Activated CD8-positive, alpha-beta memory T cell treated with anti-CD3 and anti-CD28 coated beads for 36 hours (primary cell): ENCODE data around the gene FRMD4A. TPM values are rescaled to one million over a fixed set of nuclear protein-coding genes. Genes with fewer than 3 reads are reported as not detected.
"Not testable (repeated sequence)": the region's sequence is repeated elsewhere in the genome, so short reads cannot be mapped to it uniquely, and the experiment has no call there.

Experiments used
- CTCF ChIA-PET: fragments of 350-600 bp; sonication (Branson Sonifier 250); formaldehyde crosslinking; loops from one replicate; lab custom pipeline; 2021; ENCODE audit warnings: antibody characterized with exemption; lab: Charles Lee
- POLR2A ChIA-PET: fragments of 350-600 bp; sonication (Branson Sonifier 250); formaldehyde crosslinking; loops from one replicate; lab custom pipeline; 2021; ENCODE audit warnings: antibody characterized with exemption; lab: Charles Lee
- total RNA-seq, 2 experiments: library from RNA; stranded (reverse); gene quantifications; one replicate each; pipeline ENCODE4 v1.2.3, GENCODE V29; 2021

FRMD4A gene
- total RNA-seq, 2 experiments from 2014 or later: 4.7 to 5.2 TPM

DNA sequence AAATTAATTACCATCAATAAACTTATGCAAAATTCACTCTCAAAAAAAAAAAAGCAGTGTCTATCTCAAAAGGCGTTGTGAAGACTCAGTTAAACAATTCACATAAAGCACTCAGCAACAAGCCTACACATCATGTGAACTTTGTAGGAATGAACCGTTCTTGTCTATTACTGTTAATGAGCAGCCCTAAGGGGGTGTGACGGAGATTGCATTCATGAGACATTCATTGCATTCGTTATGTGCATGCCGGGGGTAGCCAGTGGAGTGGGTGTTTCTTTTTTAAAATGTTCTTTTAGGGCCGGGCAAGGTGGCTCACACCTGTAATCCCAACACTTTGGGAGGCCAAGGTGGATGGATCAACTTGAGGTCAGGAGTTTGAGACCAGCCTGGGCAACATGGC is 551.0 kb downstream of the FRMD4A start:
- CTCF ChIA-PET: no interaction called here
- POLR2A ChIA-PET: no interaction called here

DNA sequence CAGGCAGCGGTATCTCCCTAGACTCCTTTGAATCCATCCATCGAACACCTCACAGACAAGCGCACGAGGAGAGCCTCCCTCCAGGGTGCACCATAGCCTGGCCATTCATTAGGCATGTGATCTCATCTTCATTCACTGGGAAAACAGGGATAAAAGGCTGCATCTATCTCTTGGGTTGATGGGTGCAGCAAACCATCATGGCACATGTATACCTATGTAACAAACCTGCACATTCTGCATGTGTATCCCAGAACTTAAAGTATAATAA is 552.1 kb downstream of the FRMD4A start:
- POLR2A ChIA-PET, CTCF ChIA-PET: not testable (repeated sequence)

DNA sequence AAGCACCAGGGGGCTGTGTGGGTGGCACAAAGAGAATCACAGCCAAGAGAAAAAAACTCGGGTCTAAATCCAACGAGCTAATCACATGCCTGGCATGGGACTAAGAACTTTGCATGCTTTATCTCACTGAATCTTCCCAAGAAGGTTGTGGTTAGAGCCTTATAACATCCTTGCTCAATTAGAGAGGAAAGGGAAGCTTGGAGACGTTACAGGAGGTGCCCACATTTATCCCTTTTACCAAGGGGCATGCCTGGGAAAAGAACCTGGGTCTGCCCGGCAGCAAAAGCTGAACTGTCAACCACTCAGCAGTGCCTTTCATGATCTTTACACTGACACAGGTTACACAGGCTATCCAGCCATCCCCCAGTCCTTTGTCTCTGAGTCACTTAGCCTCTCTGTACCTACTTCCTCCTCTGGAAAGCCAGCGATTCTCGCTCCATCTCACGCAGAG is 553.8 kb downstream of the FRMD4A start:
- POLR2A ChIA-PET: no interaction called here
- CTCF ChIA-PET: interaction anchor here (0.7 to 1.9 kb wide), 5 partner anchors 14 to 206 kb away, joined by 3 to 6 read pairs (median 3); no protein-coding TSS in a partner anchor

DNA sequence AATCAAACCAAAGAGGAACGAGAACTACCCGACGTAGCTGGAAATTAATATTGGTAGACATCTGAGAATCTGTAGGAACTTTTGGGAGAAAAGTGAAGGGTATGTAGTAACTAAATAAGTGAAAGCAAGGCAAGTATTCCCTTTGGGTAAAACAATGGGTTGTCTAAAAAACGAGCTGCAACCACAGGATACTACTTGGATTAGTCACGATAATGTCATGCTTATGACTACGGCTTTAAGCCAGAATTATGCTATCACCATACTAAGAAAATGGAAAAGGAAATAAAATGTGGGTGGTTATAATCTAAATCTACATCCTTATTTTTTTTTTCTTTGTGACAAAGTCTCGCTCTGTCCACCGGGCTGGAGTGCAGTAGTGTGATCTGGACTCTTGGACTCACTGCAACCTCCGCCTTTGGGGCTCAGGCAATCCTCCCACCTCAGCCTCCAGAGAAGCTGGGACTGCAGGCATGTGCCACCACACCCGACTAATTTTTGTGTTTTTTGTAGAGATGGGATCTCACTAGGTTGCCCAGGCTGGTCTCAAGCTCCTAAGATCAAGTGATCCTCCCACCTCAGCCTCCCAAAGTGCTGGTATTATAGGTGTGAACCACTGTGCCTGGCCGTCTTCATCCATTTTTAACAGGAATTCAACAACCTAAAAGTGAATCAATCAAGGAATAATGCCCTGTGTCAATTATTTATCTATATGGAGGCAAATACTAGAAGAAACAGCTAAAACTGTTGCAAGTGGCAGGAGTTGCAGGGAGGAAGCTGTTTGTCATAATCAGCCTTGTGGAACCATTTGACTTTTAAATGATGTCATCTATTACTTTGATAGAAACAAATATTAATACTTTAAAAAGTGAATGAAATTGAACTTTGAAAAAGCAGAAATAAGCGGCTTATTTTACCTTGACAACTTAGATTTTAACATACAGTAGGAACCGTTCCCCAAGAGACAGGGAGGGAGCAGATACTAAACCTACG is 554.6 kb downstream of the FRMD4A start:
- ChIA-PET POLR2A (no interaction called here), CTCF (interaction anchor here (0.7 to 1.9 kb wide), 2 partner anchors 15 to 116 kb away, joined by 3 to 6 read pairs; no protein-coding TSS in a partner anchor)

DNA sequence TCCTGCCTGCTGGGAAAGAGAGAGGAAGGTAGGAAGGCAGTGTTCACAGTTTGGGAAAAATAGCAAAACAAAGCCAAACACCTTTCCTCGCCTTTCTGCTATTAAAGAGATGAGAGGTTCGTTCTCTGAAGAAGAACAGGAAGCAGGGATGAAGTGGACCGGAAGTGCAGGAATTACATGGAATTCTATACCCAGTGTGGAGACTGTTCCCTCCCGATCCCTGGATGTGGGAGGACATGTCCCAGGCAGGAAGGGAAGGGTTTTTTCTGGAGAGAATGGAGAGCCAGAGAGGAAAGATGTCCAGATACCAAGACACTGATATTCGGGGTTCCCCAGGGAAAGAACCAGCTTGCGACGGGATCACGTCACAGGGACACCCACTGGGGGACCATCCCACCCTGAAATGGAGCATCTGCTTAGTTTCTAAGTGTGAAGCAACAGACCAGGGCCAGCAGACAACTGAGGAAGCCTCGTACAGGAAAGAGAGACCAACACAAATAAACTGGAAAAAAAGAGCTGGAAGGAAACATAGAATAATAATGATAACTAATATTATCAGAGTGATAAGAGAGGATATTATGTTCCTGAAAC is 556.3 kb downstream of the FRMD4A start:
- CTCF ChIA-PET: interaction anchor here (0.7 kb wide), 1 partner anchor 61 kb away, joined by 3 read pairs; no protein-coding TSS in a partner anchor
- POLR2A ChIA-PET: no interaction called here

DNA sequence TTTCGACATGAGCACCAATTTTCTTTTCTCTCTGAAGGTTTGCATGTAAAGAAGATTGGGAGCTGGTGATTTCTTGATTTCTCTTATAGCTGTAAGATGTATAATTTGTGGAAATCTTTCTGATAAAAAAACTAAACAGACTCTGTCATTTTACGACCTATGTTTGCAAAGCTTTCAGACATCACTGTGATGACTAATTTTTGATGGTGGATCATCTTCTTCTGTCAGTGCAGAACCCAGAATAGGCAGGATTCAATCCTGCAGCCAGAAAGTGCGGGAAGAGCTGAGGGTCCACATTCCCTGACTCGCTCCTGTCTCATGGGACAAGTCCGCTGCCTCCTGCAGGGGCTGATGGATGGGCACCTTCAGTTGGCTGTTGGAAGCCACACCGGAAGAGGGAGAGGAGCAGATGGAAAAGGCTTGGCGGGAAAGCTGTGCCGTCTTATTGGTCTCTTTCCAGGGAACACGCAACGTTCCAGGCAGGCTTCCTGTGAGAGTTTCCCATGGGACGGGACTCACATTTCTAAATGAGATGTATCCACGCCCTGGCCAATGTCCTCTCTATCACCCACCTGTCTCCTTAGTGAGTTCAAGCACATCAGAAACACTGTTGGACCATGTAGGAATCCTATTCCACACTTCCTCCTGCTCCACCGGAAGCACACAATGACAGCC is 557.1 kb downstream of the FRMD4A start:
- ChIA-PET POLR2A (no interaction called here), CTCF (no interaction called here)

DNA sequence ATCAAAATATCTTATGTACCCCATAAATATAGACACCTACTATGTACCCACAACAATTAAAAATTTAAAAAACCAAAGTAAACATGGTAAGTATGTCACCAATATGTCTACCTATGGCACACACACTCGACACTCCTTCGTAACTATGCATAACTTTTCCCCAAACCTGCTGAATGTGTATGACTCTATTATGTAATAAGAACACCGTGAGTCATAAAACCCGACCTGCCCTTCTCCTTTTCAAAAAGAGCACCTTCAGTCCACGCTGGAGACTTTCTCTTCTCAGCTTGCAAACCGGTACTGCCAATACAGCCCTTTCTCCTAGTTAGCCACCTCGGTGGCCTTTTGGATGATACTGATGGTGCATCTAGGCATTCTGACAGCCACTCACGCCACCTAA is 557.7 kb downstream of the FRMD4A start:
- ChIA-PET POLR2A (no interaction called here), CTCF (no interaction called here)

DNA sequence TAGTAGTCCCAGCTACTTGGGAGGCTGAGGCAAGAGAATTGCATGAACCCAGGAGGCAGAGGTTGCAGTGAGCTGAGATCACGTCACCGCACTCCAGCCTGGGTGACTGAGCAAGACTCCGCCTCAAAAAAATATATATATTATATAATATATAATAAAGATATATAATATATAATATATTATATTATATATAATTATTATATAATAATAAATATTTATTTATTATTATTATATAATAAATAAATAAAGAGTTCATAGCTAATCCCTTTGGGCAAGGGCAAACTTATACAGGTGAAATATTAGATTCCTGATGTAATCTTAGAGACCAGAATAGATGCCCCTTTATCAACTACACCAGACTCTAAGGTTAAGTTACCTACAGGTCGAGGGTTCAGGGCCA is 558.7 kb downstream of the FRMD4A start:
- ChIA-PET POLR2A (no interaction called here), CTCF (no interaction called here)

DNA sequence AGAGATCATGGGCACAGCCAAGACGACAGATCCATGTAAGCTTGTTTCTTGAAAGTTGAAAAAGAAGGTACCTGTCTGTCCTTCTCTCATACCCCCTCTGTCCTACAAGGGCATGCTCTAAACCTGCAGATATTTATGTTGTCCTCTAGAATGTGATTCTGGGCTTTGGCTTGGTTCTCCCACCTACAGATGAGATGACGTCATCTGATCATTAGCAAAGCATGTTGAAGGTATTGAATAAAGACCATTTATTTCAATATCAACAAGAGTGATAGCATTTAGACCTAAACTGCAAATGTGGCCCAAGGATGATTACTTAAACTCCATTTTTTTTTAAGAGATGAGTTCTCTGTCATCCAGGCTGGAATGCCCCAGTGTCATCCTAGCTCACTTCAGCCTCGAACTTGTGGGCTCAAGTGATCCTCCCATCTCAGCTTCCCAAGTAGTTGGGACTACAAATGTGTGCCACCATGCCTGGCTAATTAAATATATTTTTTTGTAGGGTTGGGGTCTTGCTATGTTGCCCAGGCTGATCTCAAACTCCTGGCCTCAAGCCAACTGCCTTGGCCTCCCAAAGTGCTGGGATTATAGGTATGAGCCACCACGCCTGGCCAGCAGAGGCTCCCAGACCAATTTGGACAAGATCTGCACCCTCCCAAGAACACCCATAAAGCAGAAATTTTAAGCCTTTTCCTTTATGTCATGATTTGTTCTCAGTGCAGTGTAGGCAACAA is 559.8 kb downstream of the FRMD4A start:
- POLR2A ChIA-PET: no interaction called here
- CTCF ChIA-PET: interaction anchor here (0.6 kb wide), 1 partner anchor 40 kb away, joined by 3 read pairs; no protein-coding TSS in a partner anchor

DNA sequence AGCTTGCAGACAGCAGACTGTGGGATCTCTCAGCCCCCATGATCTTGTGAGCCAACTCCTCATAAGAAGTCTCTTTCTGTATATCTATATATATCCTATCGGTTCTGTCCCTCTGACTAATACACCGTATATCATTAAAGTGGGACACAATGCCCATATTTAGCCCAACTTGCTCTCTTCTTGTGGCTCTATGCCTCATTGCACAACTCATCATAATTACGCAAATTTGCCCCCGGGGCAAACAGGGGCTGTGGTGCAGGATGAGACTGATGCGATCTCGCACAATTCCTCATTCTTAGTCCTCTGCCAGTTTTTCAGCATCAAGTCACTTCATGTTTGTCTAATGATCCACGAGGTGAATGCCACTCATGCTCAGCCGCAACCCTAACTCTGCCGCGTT is 560.8 kb downstream of the FRMD4A start:
- CTCF ChIA-PET: no interaction called here
- POLR2A ChIA-PET: no interaction called here

DNA sequence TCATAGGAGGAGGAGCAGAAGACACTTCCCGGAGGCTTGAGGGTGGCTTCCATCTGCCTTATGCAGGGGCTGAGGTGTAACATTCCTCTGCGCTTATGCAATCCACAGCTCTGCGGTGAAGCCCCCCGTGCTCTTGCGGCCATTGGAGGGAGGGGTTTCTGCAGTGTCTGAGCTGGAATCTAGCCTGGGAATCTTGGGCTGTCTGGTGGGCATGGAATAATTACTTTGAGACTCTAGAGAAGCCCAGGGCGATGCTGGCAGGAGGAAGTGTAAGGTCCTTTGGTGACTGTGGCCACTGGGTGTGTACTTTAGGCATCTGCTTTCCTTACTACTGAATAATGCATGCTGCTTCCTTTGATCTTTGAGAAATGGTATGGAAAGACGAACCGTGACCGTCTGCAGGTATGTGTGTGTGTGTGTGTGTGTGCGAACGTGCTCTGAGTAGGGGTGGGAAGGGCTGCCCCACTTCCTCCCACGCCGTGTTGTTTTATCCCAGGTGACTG is 563.0 kb downstream of the FRMD4A start:
- ChIA-PET POLR2A (no interaction called here), CTCF (no interaction called here)

DNA sequence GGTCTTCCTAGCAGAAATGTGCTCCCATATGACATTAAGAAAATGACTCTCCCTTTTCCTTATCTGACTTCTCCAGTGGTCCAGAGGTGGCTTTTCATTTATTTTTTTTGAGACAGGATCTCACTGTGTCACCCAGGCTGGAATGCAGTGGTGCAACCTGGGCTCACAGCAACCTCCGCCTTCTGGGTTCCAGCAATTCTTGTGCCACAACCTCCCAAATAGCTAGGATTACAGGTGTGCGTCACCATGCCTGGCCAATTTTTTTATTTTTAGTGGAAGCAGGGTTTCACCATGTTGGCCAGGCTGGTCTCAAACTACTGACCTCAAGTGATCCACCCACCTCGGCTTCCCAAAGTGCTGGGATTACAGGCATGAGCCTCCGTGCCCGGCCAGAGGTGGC is 563.6 kb downstream of the FRMD4A start:
- POLR2A ChIA-PET, CTCF ChIA-PET: not testable (repeated sequence)

DNA sequence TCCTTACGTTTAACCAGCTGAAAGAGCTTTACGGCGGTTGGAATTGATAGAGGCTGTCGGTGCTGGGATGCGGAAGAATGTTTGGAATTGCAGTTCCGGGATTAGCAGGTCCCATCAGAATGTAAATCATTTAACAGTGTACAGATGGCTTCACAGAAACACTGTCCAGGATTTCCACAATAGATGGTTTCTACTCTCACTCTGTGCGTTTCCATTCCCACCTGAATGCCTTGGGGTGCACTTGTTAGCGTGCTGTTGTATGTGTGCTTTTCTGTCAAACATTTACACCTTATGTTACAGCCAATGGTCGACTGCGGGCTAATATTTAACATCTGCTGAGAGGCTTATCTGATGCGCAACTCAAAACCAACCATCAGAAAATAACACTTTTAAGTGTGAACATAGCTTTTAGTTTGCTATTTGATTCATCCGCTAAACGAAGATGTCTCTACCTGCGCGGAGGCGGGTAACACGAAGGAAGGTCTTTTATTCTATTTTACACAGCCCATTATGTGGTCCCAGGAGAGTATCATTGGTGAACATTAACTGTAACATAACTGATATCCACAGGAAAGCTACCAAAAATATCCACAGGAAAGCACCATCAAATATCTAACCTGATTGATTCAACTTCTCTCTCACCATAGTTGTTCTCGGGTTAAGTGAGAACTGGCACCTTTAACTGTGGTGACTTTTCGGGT is 564.9 kb downstream of the FRMD4A start:
- ChIA-PET CTCF (no interaction called here), POLR2A (no interaction called here)

DNA sequence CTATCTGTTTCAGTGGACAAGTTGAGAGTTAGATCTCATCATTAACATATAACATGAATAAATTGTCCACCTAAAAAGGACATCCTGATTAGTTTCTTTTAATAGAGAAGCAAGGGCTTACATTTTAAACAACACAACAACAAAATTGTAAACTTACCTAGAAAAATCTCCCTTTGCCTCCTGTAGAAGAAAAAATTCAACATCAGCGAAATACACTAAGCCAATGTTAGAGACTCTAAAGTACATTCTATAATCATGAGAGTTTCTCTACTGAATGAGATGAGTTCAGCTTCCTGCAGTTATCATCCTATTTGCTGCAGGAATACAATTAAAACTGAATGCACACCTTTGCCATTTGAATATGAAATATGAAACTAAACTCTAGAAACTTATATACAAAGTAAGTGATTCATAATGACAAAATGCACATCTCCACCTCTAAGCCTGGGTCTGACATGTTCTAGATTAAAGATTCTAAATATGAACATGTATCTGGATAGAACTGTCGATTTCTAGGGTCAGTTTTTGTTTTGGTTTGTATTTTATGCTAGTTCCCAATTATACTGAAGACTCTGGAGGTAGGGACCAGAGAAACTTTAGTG is 569.1 kb downstream of the FRMD4A start:
- ChIA-PET POLR2A (no interaction called here), CTCF (no interaction called here)

DNA sequence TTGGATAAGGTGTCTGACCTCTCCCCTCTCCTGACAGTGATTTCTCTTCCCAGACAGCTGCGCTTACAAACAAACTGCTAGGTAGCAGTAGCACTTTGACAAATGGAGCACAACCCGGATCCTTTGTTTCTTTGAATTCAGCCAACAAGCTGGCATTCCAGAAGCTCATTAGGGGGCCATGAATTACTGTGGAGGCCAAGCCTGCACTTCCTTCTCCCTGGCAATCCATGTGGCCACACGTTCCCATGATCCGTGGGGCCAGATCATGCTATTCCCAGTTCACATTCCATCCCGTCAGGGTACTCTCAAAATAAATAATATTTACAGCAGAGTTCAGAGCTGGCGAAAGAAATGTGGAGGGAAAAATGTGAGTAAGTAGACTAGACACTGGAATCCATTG is 571.6 kb downstream of the FRMD4A start:
- POLR2A ChIA-PET: no interaction called here
- CTCF ChIA-PET: no interaction called here

DNA sequence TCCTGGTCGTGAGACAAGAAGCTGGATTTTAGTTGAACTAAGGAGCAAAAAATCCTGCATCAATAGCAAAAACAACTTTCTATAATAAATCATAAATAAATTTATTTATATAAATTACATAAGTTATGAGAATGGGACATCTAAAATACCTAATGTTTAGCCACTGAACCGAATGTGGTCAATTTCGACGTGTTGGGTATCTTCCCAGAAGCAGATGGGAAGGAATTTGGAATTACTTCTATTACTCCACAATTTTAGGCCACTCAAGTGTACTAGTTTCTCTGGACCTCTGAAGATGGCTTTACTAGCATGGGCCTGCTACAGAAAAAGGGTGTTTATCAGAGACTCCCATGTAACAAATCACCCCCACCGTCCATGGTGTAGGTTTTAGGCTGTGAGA is 572.0 kb downstream of the FRMD4A start:
- ChIA-PET POLR2A (no interaction called here), CTCF (no interaction called here)

DNA sequence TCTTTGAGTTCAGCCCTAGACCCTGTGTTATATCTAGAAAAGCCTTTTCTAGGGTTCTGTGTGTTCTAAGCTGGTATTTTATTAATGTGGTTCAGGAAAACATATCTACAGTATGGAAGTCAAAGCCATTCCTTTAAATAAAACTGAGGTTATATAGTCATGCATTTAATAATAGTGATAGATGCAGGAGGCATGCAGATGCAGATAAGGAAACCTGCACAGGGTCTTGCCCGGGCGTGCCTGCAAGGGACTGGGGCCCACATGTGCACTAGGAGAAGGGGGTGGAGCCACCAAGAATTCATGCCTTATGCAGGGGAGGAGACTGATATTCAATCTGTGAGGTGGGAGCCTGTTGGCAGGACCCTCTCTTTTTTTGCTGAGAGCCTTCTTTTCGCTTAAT is 572.4 kb downstream of the FRMD4A start:
- POLR2A ChIA-PET: no interaction called here
- CTCF ChIA-PET: no interaction called here

DNA sequence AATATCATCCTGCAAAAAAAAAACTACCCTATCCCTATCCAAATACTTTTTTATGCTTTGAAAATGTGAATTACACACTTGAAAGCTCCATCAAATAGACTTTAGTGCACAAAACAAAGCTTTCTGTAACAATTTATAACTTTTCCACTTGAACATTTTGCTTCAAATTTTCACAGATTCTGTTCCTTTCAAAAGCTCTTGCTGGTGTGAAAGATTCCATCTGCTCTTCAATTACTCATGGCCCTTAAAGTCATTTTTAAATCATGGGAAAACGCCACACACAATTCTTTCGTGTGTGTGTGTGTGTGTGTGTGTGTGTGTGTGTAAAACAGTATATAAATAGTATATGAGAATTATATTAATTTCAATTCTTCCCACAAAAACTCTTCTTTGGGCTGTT is 576.4 kb downstream of the FRMD4A start:
- ChIA-PET CTCF (interaction anchor here (0.6 kb wide), 1 partner anchor 56 kb away, joined by 4 read pairs; no protein-coding TSS in a partner anchor), POLR2A (no interaction called here)
